Natural killer cell (primary cell): ENCODE data around the gene WSB1. TPM values are rescaled to one million over a fixed set of nuclear protein-coding genes. Genes with fewer than 3 reads are reported as not detected.
"Not testable (repeated sequence)": the region's sequence is repeated elsewhere in the genome, so short reads cannot be mapped to it uniquely, and the experiment has no call there.

ENCODE experiments used
- ATAC-seq, 3 donors: fragments of 150-1000 bp in 2 of 3; fragments of 200-7000 bp in 1 of 3; cut with Tn5 transposase; 1 replicate in 1 of 3; 2 replicates in 2 of 3; pipeline ENCODE4 v1.10.0; 2021; ENCODE audit warnings: mild to moderate bottlenecking in 2 of 3, moderate library complexity in 2 of 3
- DNase-seq, 2 donors: peaks; one replicate each; pipeline versions ENCODE4 v3.0.0 to v3.0.0-alpha.2; 2013 to 2021; ENCODE audit warnings: mixed read lengths in 1 of 2
- H3K27ac ChIP-seq: one replicate; pipeline ENCODE4 v1.5.1; 2013; ENCODE audit warnings: mild to moderate bottlenecking, low read length
- H3K27me3 ChIP-seq: one replicate; pipeline ENCODE4 v1.6.1; 2013; ENCODE audit warnings: low read length; ENCODE audit not compliant: control insufficient read depth, insufficient read depth
- H3K36me3 ChIP-seq: one replicate; pipeline ENCODE4 v1.6.1; 2013; ENCODE audit warnings: low read length; ENCODE audit not compliant: control insufficient read depth, insufficient read depth
- H3K4me1 ChIP-seq: one replicate; pipeline ENCODE4 v1.6.1; 2013; ENCODE audit warnings: low read length; ENCODE audit not compliant: control insufficient read depth, insufficient read depth
- H3K4me3 ChIP-seq: one replicate; pipeline ENCODE4 v1.5.1; 2013; ENCODE audit warnings: low read length
- H3K9me3 ChIP-seq: one replicate; pipeline ENCODE4 v1.6.1; 2013; ENCODE audit warnings: low read length; ENCODE audit not compliant: control insufficient read depth, insufficient read depth
- H3K27ac Mint-ChIP-seq, 2 donors: one replicate each; pipeline ENCODE4 v1.8.0; 2022; ENCODE audit warnings: mild to moderate bottlenecking in 2 of 2, mixed read lengths in 2 of 2, moderate library complexity in 1 of 2
- H3K27me3 Mint-ChIP-seq, 2 donors: one replicate each; pipeline ENCODE4 v1.8.0; 2022; ENCODE audit warnings: low read depth in 2 of 2, mixed read lengths in 2 of 2
- H3K36me3 Mint-ChIP-seq: one replicate; pipeline ENCODE4 v1.8.0; 2022; ENCODE audit warnings: mixed read lengths
- H3K4me1 Mint-ChIP-seq, 2 donors: one replicate each; pipeline ENCODE4 v1.8.0; 2022; ENCODE audit warnings: mixed read lengths in 2 of 2
- H3K4me3 Mint-ChIP-seq: one replicate; pipeline ENCODE4 v1.8.0; 2022; ENCODE audit warnings: mild to moderate bottlenecking, moderate library complexity, mixed read lengths
- H3K9me3 Mint-ChIP-seq, 2 donors: one replicate each; pipeline ENCODE4 v1.8.0; 2022; ENCODE audit warnings: mixed read lengths in 2 of 2
- WGBS: methylation state at CpG from one replicate; pipeline ENCODE4 v1.1.7; 2013; ENCODE audit warnings: missing lambda C conversion rate; ENCODE audit not compliant: insufficient coverage; 5-methylcytosine and 5-hydroxymethylcytosine counted together
- intact Hi-C: fragments of 100-400 bp; cut with micrococcal nuclease; formaldehyde crosslinking; loops from one replicate; pipeline ENCODE4 v1.14.2; 2022
- total RNA-seq, 4 donors: library from RNA; stranded (reverse); fragments of 120-200 nt in 1 of 4; gene quantifications; one replicate each; pipeline versions ENCODE4 v1.2.3 to v1.2.4, GENCODE V29; 2013 to 2022
- TF ChIP-seq, protein P1 (sequence below): fragments of 200-600 bp; IDR thresholded peaks from one replicate; pipeline ENCODE4 v1.8.0; 2022; ENCODE audit warnings: antibody characterized with exemption

WSB1 gene
- total RNA-seq, 3 donors from 2014 or later (not counting 1 experiment from before 2014, with no cell fraction given) = 124 to 205 (median 187) TPM

DNA sequence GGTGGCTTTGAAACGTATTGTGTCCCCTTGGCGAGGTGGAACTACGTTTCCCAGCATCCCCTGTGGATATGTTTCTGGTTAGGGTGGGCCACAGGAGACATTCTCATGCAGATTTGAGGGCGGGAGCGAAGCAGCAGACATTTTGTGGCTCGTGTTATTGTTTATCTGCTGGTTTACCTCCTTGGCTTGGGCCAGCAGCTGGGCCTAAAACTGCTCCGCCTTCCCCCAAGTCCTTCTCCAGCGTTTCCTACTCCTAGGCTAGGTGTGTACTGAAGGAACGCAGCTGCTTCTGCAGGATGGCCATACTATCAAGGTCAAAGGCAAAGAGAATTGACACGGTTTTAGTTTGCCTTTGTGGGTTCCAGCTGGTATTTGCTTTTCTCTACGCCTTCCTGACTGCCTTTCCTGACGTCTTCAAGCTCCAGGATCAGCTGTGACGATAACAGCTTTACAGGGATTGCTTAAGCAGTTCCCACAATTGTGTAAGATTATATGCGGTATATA is 17.2 kb upstream of the WSB1 start:
- no peak for ATAC-seq
- Histone ChIP-seq H3K9me3 (no peaks in the 10 kb centered on the region), H3K4me3 (no peak overlapping the region), H3K27me3 (no peaks in the 10 kb centered on the region), H3K4me1 (peaks cover 13% of the 10 kb centered on the region), H3K36me3 (no peaks in the 10 kb centered on the region), H3K27ac (no peak overlapping the region)
- Mint-ChIP-seq H3K36me3 (no peaks in the 10 kb centered on the region), H3K27me3 (peaks cover 0 to 4% of the 10 kb centered on the region in 2 donors), H3K9me3 (no peaks in the 10 kb centered on the region), H3K27ac (no peak overlapping the region), H3K4me1 (no peaks in the 10 kb centered on the region), H3K4me3 (no peak overlapping the region)
- DNase-seq = no peak
- TF ChIP-seq, protein P1, sequence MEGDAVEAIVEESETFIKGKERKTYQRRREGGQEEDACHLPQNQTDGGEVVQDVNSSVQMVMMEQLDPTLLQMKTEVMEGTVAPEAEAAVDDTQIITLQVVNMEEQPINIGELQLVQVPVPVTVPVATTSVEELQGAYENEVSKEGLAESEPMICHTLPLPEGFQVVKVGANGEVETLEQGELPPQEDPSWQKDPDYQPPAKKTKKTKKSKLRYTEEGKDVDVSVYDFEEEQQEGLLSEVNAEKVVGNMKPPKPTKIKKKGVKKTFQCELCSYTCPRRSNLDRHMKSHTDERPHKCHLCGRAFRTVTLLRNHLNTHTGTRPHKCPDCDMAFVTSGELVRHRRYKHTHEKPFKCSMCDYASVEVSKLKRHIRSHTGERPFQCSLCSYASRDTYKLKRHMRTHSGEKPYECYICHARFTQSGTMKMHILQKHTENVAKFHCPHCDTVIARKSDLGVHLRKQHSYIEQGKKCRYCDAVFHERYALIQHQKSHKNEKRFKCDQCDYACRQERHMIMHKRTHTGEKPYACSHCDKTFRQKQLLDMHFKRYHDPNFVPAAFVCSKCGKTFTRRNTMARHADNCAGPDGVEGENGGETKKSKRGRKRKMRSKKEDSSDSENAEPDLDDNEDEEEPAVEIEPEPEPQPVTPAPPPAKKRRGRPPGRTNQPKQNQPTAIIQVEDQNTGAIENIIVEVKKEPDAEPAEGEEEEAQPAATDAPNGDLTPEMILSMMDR = no peak
- 88% methylated on average over 12 of the region's 14 CpGs for WGBS
- intact Hi-C loops = no loop called here

DNA sequence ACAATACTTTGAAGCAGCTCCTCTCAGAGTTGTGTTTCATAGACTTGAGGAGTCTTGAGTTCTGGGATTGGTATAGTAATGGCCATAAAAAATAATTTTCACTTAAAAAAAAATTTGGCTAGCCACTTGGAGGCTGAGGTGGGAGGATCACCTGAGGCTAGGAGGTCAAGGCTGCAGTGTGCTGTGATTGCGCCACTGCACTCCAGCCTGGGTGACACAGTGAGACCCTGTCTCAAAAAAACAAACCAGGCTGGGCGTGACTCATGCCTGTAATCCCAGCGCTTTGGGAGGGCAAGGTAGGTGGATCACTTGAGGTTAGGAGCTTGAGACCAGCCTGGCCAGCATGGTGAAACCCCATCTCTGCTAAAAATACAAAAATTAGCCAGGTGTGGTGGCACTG is 14.8 kb upstream of the WSB1 start:
- H3K9me3 ChIP-seq, H3K4me3 Mint-ChIP-seq, ATAC-seq, H3K27ac ChIP-seq, H3K36me3 Mint-ChIP-seq, H3K27me3 ChIP-seq, H3K9me3 Mint-ChIP-seq, H3K4me3 ChIP-seq, H3K27me3 Mint-ChIP-seq, H3K27ac Mint-ChIP-seq, H3K4me1 Mint-ChIP-seq, intact Hi-C loops, H3K36me3 ChIP-seq, DNase-seq: not testable (repeated sequence)
- H3K4me1 ChIP-seq = peaks cover 17% of the 10 kb centered on the region
- 100% methylated on average over 3 of the region's 3 CpGs for whole genome bisulfite sequencing

DNA sequence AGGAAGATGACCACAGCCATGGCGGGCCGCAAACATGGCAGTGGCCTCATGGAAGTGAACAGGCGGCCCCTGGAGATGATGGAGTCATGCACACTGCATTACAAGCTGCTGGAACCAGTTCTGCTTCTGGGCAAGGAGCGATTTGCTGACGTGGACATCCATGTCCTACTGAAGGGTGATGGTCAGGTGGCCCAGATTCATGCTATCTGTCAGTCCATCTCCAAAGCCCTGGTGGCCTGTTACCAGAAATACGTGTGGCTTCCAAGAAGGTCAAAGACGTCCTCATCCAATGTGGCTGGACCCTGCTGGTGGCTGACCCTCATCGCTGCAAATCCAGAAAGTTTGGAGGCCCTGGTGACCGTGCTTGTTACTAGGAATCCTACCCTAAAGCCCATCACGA is 13.4 kb upstream of the WSB1 start:
- no peak for ATAC-seq
- H3K27ac ChIP-seq = no peak overlapping the region

DNA sequence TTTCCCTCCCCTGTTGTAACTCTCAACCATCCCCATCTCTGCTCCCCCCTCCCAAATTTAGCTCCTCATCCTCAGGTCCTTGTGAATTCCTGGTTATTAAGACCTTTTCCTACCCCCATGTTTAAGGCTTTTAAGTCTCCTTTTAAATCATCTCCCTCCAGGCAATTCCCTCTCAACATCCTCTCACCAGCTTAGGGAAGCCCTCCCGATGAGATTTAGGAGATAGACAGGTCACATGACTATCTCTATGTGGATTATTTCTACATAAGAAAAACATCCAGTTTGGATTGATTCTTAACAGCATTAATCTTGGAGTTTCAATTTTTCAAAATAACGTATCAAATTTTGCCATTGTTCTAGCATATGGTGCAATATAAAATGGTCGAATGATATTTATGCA is 12.5 kb upstream of the WSB1 start:
- H3K27me3 ChIP-seq = no peaks in the 10 kb centered on the region
- TF ChIP-seq, protein P1 = no peak
- no peaks in the 10 kb centered on the region for H3K36me3 ChIP-seq
- H3K4me3 ChIP-seq = no peak overlapping the region
- DNase-seq (no peak), ATAC-seq (no peak)
- H3K4me3 Mint-ChIP-seq = no peak overlapping the region
- H3K4me1 Mint-ChIP-seq = peaks cover 0 to 4% of the 10 kb centered on the region in 2 donors
- peak overlapping the region; percentile 50 for H3K27ac ChIP-seq
- WGBS = 90% methylated on average over 3 of the region's 3 CpGs
- H3K27ac Mint-ChIP-seq = peak overlapping the region in 1 of 2 donors; percentile 3
- no peaks in the 10 kb centered on the region for H3K9me3 Mint-ChIP-seq
- H3K4me1 ChIP-seq = peaks cover 20% of the 10 kb centered on the region
- H3K9me3 ChIP-seq = no peaks in the 10 kb centered on the region
- no peaks in the 10 kb centered on the region for H3K27me3 Mint-ChIP-seq
- H3K36me3 Mint-ChIP-seq = no peaks in the 10 kb centered on the region
- intact Hi-C loops = no loop called here

More for the DNA sequence above, 13.4 kb upstream of the WSB1 start:
- no peaks in the 10 kb centered on the region for H3K36me3 Mint-ChIP-seq
- Histone ChIP-seq H3K27me3 (no peaks in the 10 kb centered on the region), H3K4me3 (no peak overlapping the region), H3K4me1 (peaks cover 19% of the 10 kb centered on the region), H3K9me3 (no peaks in the 10 kb centered on the region), H3K36me3 (no peaks in the 10 kb centered on the region)
- TF ChIP-seq, protein P1 = no peak
- no peak for DNase-seq
- no peaks in the 10 kb centered on the region for H3K9me3 Mint-ChIP-seq
- H3K4me3 Mint-ChIP-seq = no peak overlapping the region
- H3K27ac Mint-ChIP-seq = no peak overlapping the region
- intact Hi-C loops = no loop called here
- no peaks in the 10 kb centered on the region for H3K27me3 Mint-ChIP-seq
- H3K4me1 Mint-ChIP-seq = peaks cover 0 to 4% of the 10 kb centered on the region in 2 donors
- WGBS = 96% methylated on average over 10 of the region's 10 CpGs
